ENCODE results near the gene CCNB3.

- TF ChIP-seq REST (IDR thresholded peaks at IDR 0.05; ENCODE audit: borderline replicate concordance) (no peak), CTCF (IDR thresholded peaks at IDR 0.05; ENCODE audit: poor library complexity, severe bottlenecking) (no peak), EP300 (conservative IDR thresholded peaks at IDR 0.05; ENCODE audit: poor library complexity, severe bottlenecking) (no peak), POLR2AphosphoS5 (IDR thresholded peaks at IDR 0.05) (no peak)
Measured at GRCh38 chrX:50327235-50327634, 122.7 kb downstream of the CCNB3 start.
